Prostate gland (tissue), 2 donors: ENCODE results near the gene ENDOV.

Source experiments
- POLR2A ChIP-seq: fragments of 450-650 bp; IDR thresholded peaks from one replicate; pipeline ENCODE4 v1.6.1; 2016; ENCODE audit warnings: antibody characterized with exemption, mild to moderate bottlenecking
- POLR2AphosphoS5 ChIP-seq: sonication (generic); formaldehyde crosslinking; IDR thresholded peaks from one replicate; pipeline ENCODE4 v1.6.1; 2017; ENCODE audit warnings: antibody characterized with exemption
- TF ChIP-seq, protein P1 (sequence below), 4 experiments: fragments of 200-600 bp in 2 of 4; fragments of 450-650 bp in 2 of 4; sonication (generic) in 2 of 4; IDR thresholded peaks; 1 replicate in 3 of 4; 2 replicates in 1 of 4; pipeline ENCODE4 v1.5.1; 2016 to 2019; ENCODE audit warnings: antibody characterized with exemption in 4 of 4, mild to moderate bottlenecking in 2 of 4, moderate library complexity in 2 of 4

DNA sequence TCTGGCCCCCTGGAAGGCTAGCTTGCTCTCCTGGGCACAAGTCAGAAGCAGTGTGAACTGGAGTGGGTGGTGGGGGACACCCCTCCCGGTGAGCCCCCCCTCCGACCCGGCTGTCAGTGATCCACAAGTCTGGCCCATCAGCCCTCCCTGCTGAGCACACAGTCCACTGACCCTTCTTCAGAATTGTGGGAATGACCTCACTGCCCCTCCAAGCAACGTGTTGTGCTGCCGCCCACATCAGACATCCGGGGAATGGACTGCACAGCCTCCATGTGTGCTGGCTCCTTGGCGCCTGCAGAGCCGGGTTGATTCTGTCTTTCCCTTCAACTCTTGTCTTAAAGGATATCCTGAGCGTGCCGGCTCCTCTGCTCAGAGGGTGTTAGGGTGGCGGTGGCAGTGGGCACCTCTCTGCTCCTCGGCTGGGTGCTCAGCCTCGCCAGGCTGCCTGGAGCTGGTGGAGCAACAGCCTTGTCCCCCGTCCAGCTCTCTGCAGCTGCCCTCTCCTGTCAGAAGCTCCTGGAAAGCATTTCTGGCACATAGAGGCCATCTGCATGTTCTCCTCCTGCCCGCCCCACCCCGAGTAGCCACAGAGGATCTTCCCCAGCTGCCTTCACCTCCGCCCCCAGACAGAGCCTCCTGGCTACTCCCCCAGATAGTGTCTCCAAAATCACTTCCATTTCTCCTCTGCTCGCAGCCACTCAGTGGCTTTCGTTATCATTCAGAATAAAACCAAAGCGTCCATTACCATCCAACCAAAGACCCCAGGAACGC lies 41.7 kb downstream of the ENDOV start:
- TF ChIP-seq POLR2AphosphoS5 = no peak
- TF ChIP-seq, protein P1, sequence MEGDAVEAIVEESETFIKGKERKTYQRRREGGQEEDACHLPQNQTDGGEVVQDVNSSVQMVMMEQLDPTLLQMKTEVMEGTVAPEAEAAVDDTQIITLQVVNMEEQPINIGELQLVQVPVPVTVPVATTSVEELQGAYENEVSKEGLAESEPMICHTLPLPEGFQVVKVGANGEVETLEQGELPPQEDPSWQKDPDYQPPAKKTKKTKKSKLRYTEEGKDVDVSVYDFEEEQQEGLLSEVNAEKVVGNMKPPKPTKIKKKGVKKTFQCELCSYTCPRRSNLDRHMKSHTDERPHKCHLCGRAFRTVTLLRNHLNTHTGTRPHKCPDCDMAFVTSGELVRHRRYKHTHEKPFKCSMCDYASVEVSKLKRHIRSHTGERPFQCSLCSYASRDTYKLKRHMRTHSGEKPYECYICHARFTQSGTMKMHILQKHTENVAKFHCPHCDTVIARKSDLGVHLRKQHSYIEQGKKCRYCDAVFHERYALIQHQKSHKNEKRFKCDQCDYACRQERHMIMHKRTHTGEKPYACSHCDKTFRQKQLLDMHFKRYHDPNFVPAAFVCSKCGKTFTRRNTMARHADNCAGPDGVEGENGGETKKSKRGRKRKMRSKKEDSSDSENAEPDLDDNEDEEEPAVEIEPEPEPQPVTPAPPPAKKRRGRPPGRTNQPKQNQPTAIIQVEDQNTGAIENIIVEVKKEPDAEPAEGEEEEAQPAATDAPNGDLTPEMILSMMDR (IDR thresholded peaks at IDR 0.05) = no peak
- no peak for TF ChIP-seq POLR2A
